ENCODE results near the gene PNMA8C.

PNMA8C gene

GRCh38 chr19:46450737-46451136 is 22.0 kb upstream of the PNMA8C start:
- ChIA-PET POLR2A (no interaction called here), CTCF (interaction anchor here (0.6 kb wide), 1 partner anchor 51 kb away, joined by 3 read pairs; no protein-coding TSS in a partner anchor)
- TF ChIP-seq ELF4 (IDR thresholded peaks at IDR 0.05): no peak
- TF ChIP-seq NFRKB (IDR thresholded peaks at IDR 0.05): no peak
- TF ChIP-seq TARDBP (IDR thresholded peaks at IDR 0.05): no peak
- no peak for TF ChIP-seq L3MBTL2 (conservative IDR thresholded peaks at IDR 0.05)
- no peak for TF ChIP-seq CTBP1 (IDR thresholded peaks at IDR 0.05; ENCODE audit: borderline replicate concordance)
- no peak for TF ChIP-seq FOXK2 (IDR thresholded peaks at IDR 0.05)
- no peak for TF ChIP-seq FOXM1 (IDR thresholded peaks at IDR 0.05; ENCODE audit: borderline replicate concordance)
- TF ChIP-seq LEF1 (IDR thresholded peaks at IDR 0.05; ENCODE audit: borderline replicate concordance): no peak
- no peak for TF ChIP-seq FOXA1 (IDR thresholded peaks at IDR 0.05)
- no peak for TF ChIP-seq BHLHE40 (IDR thresholded peaks at IDR 0.05; ENCODE audit: borderline replicate concordance)
- no peak for TF ChIP-seq PKNOX1 (IDR thresholded peaks at IDR 0.05)
- no peak for TF ChIP-seq SUZ12 (IDR thresholded peaks at IDR 0.05)
- TF ChIP-seq SP1 (IDR thresholded peaks at IDR 0.05): no peak
- no peak for TF ChIP-seq ARNT (IDR thresholded peaks at IDR 0.05)
- TF ChIP-seq HDGF (IDR thresholded peaks at IDR 0.05; ENCODE audit: borderline replicate concordance): no peak
- TF ChIP-seq ZNF384 (IDR thresholded peaks at IDR 0.05): no peak
- DNase-seq (ENCODE audit: extremely low spot score): no peak

- no peak for DNase-seq (ENCODE audit: extremely low spot score)
- ChIA-PET POLR2A (no interaction called here), CTCF (no interaction called here)
- TF ChIP-seq TARDBP (IDR thresholded peaks at IDR 0.05) (no peak), ARNT (IDR thresholded peaks at IDR 0.05) (no peak), BHLHE40 (IDR thresholded peaks at IDR 0.05; ENCODE audit: borderline replicate concordance) (no peak), LEF1 (IDR thresholded peaks at IDR 0.05; ENCODE audit: borderline replicate concordance) (no peak), SP1 (IDR thresholded peaks at IDR 0.05) (no peak)
Measured at GRCh38 chr19:46449228-46449627, 20.5 kb upstream of the PNMA8C start.

GRCh38 chr19:46448601-46449000 is 19.9 kb upstream of the PNMA8C start:
- no peak for TF ChIP-seq NFRKB (IDR thresholded peaks at IDR 0.05)
- no peak for TF ChIP-seq LEF1 (IDR thresholded peaks at IDR 0.05; ENCODE audit: borderline replicate concordance)
- TF ChIP-seq ELF4 (IDR thresholded peaks at IDR 0.05): no peak
- TF ChIP-seq CTBP1 (IDR thresholded peaks at IDR 0.05; ENCODE audit: borderline replicate concordance): no peak
- TF ChIP-seq BHLHE40 (IDR thresholded peaks at IDR 0.05; ENCODE audit: borderline replicate concordance): no peak
- TF ChIP-seq SUZ12 (IDR thresholded peaks at IDR 0.05): no peak
- TF ChIP-seq PKNOX1 (IDR thresholded peaks at IDR 0.05): no peak
- no peak for TF ChIP-seq ARNT (IDR thresholded peaks at IDR 0.05)
- no peak for TF ChIP-seq TARDBP (IDR thresholded peaks at IDR 0.05)
- TF ChIP-seq FOXM1 (IDR thresholded peaks at IDR 0.05; ENCODE audit: borderline replicate concordance): no peak
- no peak for TF ChIP-seq FOXA1 (IDR thresholded peaks at IDR 0.05)
- TF ChIP-seq SP1 (IDR thresholded peaks at IDR 0.05): no peak
- TF ChIP-seq HDGF (IDR thresholded peaks at IDR 0.05; ENCODE audit: borderline replicate concordance): no peak
- no peak for TF ChIP-seq ZNF384 (IDR thresholded peaks at IDR 0.05)
- no peak for TF ChIP-seq FOXK2 (IDR thresholded peaks at IDR 0.05)
- no peak for TF ChIP-seq L3MBTL2 (conservative IDR thresholded peaks at IDR 0.05)
- POLR2A ChIA-PET: no interaction called here
- CTCF ChIA-PET: no interaction called here
- no peak for DNase-seq (ENCODE audit: extremely low spot score)

GRCh38 chr19:46447824-46448223 is 19.1 kb upstream of the PNMA8C start:
- DNase-seq (ENCODE audit: extremely low spot score): no peak
- CTCF ChIA-PET: no interaction called here
- TF ChIP-seq ARNT (IDR thresholded peaks at IDR 0.05) (no peak), HDGF (IDR thresholded peaks at IDR 0.05; ENCODE audit: borderline replicate concordance) (no peak), ZNF384 (IDR thresholded peaks at IDR 0.05) (no peak), ELF4 (IDR thresholded peaks at IDR 0.05) (no peak), CTBP1 (IDR thresholded peaks at IDR 0.05; ENCODE audit: borderline replicate concordance) (no peak), NFRKB (IDR thresholded peaks at IDR 0.05) (no peak), SP1 (IDR thresholded peaks at IDR 0.05) (no peak), BHLHE40 (IDR thresholded peaks at IDR 0.05; ENCODE audit: borderline replicate concordance) (no peak), TARDBP (IDR thresholded peaks at IDR 0.05) (no peak), PKNOX1 (IDR thresholded peaks at IDR 0.05) (no peak), L3MBTL2 (conservative IDR thresholded peaks at IDR 0.05) (no peak), SUZ12 (IDR thresholded peaks at IDR 0.05) (no peak), FOXK2 (IDR thresholded peaks at IDR 0.05) (no peak), LEF1 (IDR thresholded peaks at IDR 0.05; ENCODE audit: borderline replicate concordance) (no peak), FOXA1 (IDR thresholded peaks at IDR 0.05) (no peak)
- POLR2A ChIA-PET: no interaction called here

- TF ChIP-seq PKNOX1 (IDR thresholded peaks at IDR 0.05) (no peak), BHLHE40 (IDR thresholded peaks at IDR 0.05; ENCODE audit: borderline replicate concordance) (no peak), TARDBP (IDR thresholded peaks at IDR 0.05) (no peak), ELF4 (IDR thresholded peaks at IDR 0.05) (no peak), CTBP1 (IDR thresholded peaks at IDR 0.05; ENCODE audit: borderline replicate concordance) (no peak), FOXK2 (IDR thresholded peaks at IDR 0.05) (no peak)
- CTCF ChIA-PET: no interaction called here
- no peak for DNase-seq (ENCODE audit: extremely low spot score)
- POLR2A ChIA-PET: no interaction called here
Measured at GRCh38 chr19:46447006-46447405, 18.3 kb upstream of the PNMA8C start.

- POLR2A ChIA-PET: no interaction called here
- no peak for DNase-seq (ENCODE audit: extremely low spot score)
- TF ChIP-seq L3MBTL2 (conservative IDR thresholded peaks at IDR 0.05) (no peak), TARDBP (IDR thresholded peaks at IDR 0.05) (no peak)
- CTCF ChIA-PET: no interaction called here
Measured at GRCh38 chr19:46446021-46446420, 17.3 kb upstream of the PNMA8C start.

All from HEK293T (cell line).